Spleen (tissue), 7 donors: Measurements from ENCODE around the gene CLASRP.

ENCODE experiments used
- POLR2A ChIP-seq, 3 donors: fragments of 450-650 bp; IDR thresholded peaks; one replicate each; pipeline ENCODE4 v1.5.1; 2017; ENCODE audit warnings: antibody characterized with exemption in 3 of 3, mild to moderate bottlenecking in 1 of 3
- POLR2AphosphoS5 ChIP-seq, 3 donors: sonication (generic); formaldehyde crosslinking; IDR thresholded peaks; one replicate each; pipeline ENCODE4 v1.5.1; 2017; ENCODE audit warnings: antibody characterized with exemption in 3 of 3
- TF ChIP-seq, protein P1 (sequence below), 11 experiments: fragments of 200-600 bp in 7 of 11; fragments of 450-650 bp in 4 of 11; sonication (generic) in 4 of 11; IDR thresholded peaks in 8 of 11; conservative IDR thresholded peaks in 3 of 11; 1 replicate in 7 of 11; 2 replicates in 4 of 11; pipeline versions ENCODE4 v1.4.0 to v1.8.0; 2016 to 2021; ENCODE audit warnings: antibody characterized with exemption in 11 of 11, inconsistent platforms in 4 of 11, mild to moderate bottlenecking in 1 of 11
- donor health status: DM: no; HTN: no; CAD: no; lungs with moderate emphysema.
- donor health status: DM: no; HTN: no; CAD: no.
- donor health status: DM: no; HTN: no; CAD: no.

DNA sequence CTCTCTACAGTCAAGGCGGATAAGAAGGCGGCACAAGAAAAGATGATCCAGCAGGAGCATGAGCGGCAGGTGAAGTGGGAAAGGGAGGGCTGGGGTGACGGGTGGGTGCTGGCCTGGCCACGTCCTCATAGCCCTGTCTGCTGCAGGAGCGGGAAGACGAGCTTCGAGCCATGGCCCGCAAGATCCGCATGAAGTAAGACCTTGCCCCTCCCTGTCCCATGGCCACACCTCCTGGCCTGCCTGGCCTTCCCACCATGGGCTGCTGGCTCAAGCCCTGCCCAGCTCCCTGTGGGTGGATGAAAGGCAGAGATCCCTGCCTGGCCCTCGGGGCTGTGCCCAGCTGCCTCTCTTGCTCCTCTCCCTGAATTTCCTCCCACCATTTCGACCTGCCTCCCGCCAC lies 30.2 kb downstream of the CLASRP start:
- TF ChIP-seq, protein P1, sequence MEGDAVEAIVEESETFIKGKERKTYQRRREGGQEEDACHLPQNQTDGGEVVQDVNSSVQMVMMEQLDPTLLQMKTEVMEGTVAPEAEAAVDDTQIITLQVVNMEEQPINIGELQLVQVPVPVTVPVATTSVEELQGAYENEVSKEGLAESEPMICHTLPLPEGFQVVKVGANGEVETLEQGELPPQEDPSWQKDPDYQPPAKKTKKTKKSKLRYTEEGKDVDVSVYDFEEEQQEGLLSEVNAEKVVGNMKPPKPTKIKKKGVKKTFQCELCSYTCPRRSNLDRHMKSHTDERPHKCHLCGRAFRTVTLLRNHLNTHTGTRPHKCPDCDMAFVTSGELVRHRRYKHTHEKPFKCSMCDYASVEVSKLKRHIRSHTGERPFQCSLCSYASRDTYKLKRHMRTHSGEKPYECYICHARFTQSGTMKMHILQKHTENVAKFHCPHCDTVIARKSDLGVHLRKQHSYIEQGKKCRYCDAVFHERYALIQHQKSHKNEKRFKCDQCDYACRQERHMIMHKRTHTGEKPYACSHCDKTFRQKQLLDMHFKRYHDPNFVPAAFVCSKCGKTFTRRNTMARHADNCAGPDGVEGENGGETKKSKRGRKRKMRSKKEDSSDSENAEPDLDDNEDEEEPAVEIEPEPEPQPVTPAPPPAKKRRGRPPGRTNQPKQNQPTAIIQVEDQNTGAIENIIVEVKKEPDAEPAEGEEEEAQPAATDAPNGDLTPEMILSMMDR (IDR thresholded peaks at IDR 0.05 in 8 of 11, conservative IDR thresholded peaks at IDR 0.05 in 3 of 11) = no peak
- TF ChIP-seq POLR2A (IDR thresholded peaks at IDR 0.05) (no peak), POLR2AphosphoS5 (IDR thresholded peaks at IDR 0.05) (peak in 2 of 3 donors; percentile 42 to 63)
